Measurements from ENCODE around the gene AKR1C1. TPM values are rescaled to one million over a fixed set of nuclear protein-coding genes. Genes with fewer than 3 reads are reported as not detected.
"Not testable (repeated sequence)": the region's sequence is repeated elsewhere in the genome, so short reads cannot be mapped to it uniquely, and the experiment has no call there.

AKR1C1 gene
- total RNA-seq, 1 experiment from 2014 or later, result 1.9 TPM

DNA sequence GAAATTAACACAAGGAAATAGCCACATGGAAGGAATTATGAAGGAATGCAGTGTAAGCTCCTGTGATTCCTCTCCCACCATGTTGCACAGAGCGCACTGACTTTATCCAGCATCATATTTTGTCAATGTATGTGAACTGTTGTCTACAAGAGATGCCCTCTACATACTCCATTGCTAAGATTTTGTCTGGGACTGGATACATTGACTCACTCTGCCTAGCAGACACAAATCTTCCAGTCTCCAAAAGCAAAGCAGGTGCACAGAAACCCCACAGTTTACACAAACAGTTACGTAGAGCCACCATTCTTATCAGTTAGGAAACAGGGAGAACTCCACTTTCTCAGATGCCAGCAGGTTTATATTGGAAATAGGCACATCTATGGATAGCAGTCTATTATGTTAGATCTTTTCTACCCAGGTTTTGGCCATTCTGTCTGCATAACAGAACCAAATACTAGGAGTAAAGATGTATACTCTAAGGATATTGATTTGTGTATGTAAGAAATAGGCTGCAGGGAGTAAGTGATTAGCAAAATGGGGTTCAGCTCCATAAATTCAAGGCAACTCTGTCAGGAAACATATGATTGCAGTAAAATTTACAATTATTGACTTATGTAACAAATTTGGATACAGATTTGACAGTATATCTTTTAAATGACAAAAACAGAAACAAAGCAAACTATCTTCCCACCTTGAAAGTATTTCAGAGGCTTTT lies 39.0 kb downstream of the AKR1C1 start:
- Histone ChIP-seq H4K8ac (replicated peaks; ENCODE audit: insufficient read length, low read depth, low read length) (no peak overlapping the region), H3K79me1 (ENCODE audit: insufficient read depth, low read depth, low read length, poor library complexity, severe bottlenecking) (no peaks in the 10 kb centered on the region), H3K56ac (ENCODE audit: insufficient read length, low read depth, low read length) (no peak overlapping the region), H2BK12ac (ENCODE audit: insufficient read length, low read depth, low read length) (no peak overlapping the region), H3K4me1 (ENCODE audit: insufficient read depth, low read length) (no peaks in the 10 kb centered on the region), H4K91ac (ENCODE audit: insufficient read length, low read depth, low read length) (no peak overlapping the region), H3K18ac (ENCODE audit: insufficient read length, low read depth, low read length) (no peak overlapping the region), H4K5ac (ENCODE audit: insufficient read length, low read depth, low read length) (no peak overlapping the region), H3K27me3 (ENCODE audit: insufficient read depth, low read length) (no peaks in the 10 kb centered on the region), H2BK5ac (ENCODE audit: insufficient read length, low read length) (no peak overlapping the region), H2AFZ (ENCODE audit: low read length) (no peak overlapping the region), H3K27ac (ENCODE audit: insufficient read length, low read depth, low read length) (no peak overlapping the region), H3K23ac (ENCODE audit: insufficient read length, low read depth, low read length) (no peak overlapping the region), H3T11ph (ENCODE audit: low read length) (no peak overlapping the region), H3K79me2 (ENCODE audit: insufficient read depth, low read length) (no peaks in the 10 kb centered on the region), H3K9me3 (ENCODE audit: control insufficient read depth, low read depth, low read length) (no peaks in the 10 kb centered on the region), H4K20me1 (ENCODE audit: control insufficient read depth, insufficient read depth, insufficient read length) (no peaks in the 10 kb centered on the region), H3K23me2 (ENCODE audit: insufficient read length, low read depth, low read length, poor library complexity, severe bottlenecking) (no peaks in the 10 kb centered on the region), H3K14ac (ENCODE audit: insufficient read depth, low read length) (no peak overlapping the region), H2BK20ac (ENCODE audit: low read depth, low read length, poor library complexity, severe bottlenecking) (no peak overlapping the region), H2BK120ac (ENCODE audit: low read depth, low read length, poor library complexity, severe bottlenecking) (no peak overlapping the region), H2BK15ac (ENCODE audit: low read depth, low read length) (no peak overlapping the region), H2AK5ac (ENCODE audit: insufficient read length, low read length) (no peak overlapping the region), H3K4ac (ENCODE audit: low read depth, low read length) (no peak overlapping the region), H3K4me2 (ENCODE audit: insufficient read depth, insufficient read length, low read length) (no peak overlapping the region), H3K9ac (ENCODE audit: extremely low read depth, insufficient read length, low read length) (no peak overlapping the region)
- WGBS (ENCODE audit: extremely low coverage, insufficient read length, low lambda C conversion rate), result no CpG with 5 or more reads among the region's 2 CpGs
- Mint-ChIP-seq H3K36me3 (ENCODE audit: insufficient read depth in 1 of 3, low read depth in 3 of 3) (no peaks in the 10 kb centered on the region), H3K9me3 (peaks cover 4 to 36% of the 10 kb centered on the region in 2 experiments; a peak in 4 of 5 replicates), H3K4me3 (no peak overlapping the region), H3K4me1 (no peaks in the 10 kb centered on the region), H3K27ac (no peak overlapping the region), H3K27me3 (ENCODE audit: low read depth) (peaks cover 4% of the 10 kb centered on the region; the same call in 1 of the 2 replicates)
- DNase-seq, result no peak
- TF ChIP-seq, protein P1, sequence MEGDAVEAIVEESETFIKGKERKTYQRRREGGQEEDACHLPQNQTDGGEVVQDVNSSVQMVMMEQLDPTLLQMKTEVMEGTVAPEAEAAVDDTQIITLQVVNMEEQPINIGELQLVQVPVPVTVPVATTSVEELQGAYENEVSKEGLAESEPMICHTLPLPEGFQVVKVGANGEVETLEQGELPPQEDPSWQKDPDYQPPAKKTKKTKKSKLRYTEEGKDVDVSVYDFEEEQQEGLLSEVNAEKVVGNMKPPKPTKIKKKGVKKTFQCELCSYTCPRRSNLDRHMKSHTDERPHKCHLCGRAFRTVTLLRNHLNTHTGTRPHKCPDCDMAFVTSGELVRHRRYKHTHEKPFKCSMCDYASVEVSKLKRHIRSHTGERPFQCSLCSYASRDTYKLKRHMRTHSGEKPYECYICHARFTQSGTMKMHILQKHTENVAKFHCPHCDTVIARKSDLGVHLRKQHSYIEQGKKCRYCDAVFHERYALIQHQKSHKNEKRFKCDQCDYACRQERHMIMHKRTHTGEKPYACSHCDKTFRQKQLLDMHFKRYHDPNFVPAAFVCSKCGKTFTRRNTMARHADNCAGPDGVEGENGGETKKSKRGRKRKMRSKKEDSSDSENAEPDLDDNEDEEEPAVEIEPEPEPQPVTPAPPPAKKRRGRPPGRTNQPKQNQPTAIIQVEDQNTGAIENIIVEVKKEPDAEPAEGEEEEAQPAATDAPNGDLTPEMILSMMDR (conservative IDR thresholded peaks at IDR 0.05), result no peak

DNA sequence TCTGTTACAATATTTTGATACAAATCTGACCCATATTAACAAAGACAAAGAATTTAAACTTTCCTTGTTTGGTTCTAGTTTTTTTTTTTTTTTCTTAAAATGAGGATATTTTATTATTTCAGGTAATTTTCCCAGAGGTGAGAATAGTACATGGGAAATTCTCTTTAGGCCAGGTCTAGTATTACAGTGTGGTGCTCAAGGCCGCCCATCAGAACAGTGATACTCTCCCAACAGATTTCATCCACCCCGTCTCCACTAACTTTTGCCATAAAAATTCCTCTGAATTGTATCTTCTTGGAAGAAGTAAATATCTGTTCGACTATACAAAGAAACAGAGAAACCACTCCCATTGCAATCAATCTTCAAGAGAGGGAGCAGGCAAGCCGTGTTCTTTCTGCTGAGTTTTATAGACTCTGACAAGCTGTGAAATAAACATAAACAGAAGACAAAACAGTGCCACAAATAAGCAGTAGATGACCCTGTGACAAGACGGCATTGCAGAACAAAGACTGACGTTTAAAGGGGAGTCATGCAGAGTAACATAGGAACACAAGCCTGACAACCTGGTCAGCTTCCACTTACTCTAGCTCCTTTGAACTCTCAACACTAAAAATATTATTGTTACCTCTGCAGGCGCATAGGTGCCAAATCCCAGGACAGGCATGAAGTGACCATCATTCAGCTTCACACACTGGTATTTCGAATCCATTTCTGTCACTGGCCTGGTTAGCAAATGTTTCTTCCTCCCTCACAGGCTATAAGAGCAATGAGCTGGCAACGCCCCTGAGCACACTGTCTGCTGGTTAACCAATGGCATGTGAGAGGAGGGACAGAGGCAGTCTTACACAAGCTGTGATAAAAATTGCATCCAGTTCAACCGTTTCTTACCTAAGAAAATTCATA lies 40.2 kb downstream of the AKR1C1 start, which contains the start of gene AKR1C2:
AKR1C2 (minus strand) TSS at position 731 of the 903 bp plus-strand sequence; CDS start at position 709, 22 bp downstream.
- not testable (repeated sequence) for H2BK5ac ChIP-seq (ENCODE audit: insufficient read length, low read length); H3T11ph ChIP-seq (ENCODE audit: low read length); H3K23me2 ChIP-seq (ENCODE audit: insufficient read length, low read depth, low read length, poor library complexity, severe bottlenecking); H3K4me1 Mint-ChIP-seq; H3K4me2 ChIP-seq (ENCODE audit: insufficient read depth, insufficient read length, low read length); H3K23ac ChIP-seq (ENCODE audit: insufficient read length, low read depth, low read length); H2BK120ac ChIP-seq (ENCODE audit: low read depth, low read length, poor library complexity, severe bottlenecking); H3K79me2 ChIP-seq (ENCODE audit: insufficient read depth, low read length); DNase-seq; H2BK20ac ChIP-seq (ENCODE audit: low read depth, low read length, poor library complexity, severe bottlenecking); H4K5ac ChIP-seq (ENCODE audit: insufficient read length, low read depth, low read length); H3K27ac ChIP-seq (ENCODE audit: insufficient read length, low read depth, low read length); H3K18ac ChIP-seq (ENCODE audit: insufficient read length, low read depth, low read length); H3K27me3 Mint-ChIP-seq (ENCODE audit: low read depth); H2AFZ ChIP-seq (ENCODE audit: low read length); H3K56ac ChIP-seq (ENCODE audit: insufficient read length, low read depth, low read length); H3K27ac Mint-ChIP-seq; H2AK5ac ChIP-seq (ENCODE audit: insufficient read length, low read length); H2BK15ac ChIP-seq (ENCODE audit: low read depth, low read length); H3K9me3 ChIP-seq (ENCODE audit: control insufficient read depth, low read depth, low read length); H3K9ac ChIP-seq (ENCODE audit: extremely low read depth, insufficient read length, low read length); H4K91ac ChIP-seq (ENCODE audit: insufficient read length, low read depth, low read length); H3K4me1 ChIP-seq (ENCODE audit: insufficient read depth, low read length); H4K20me1 ChIP-seq (ENCODE audit: control insufficient read depth, insufficient read depth, insufficient read length); H3K36me3 Mint-ChIP-seq (ENCODE audit: insufficient read depth in 1 of 3, low read depth in 3 of 3); H4K8ac ChIP-seq (replicated peaks; ENCODE audit: insufficient read length, low read depth, low read length); H3K79me1 ChIP-seq (ENCODE audit: insufficient read depth, low read depth, low read length, poor library complexity, severe bottlenecking); H3K4ac ChIP-seq (ENCODE audit: low read depth, low read length); H2BK12ac ChIP-seq (ENCODE audit: insufficient read length, low read depth, low read length); H3K14ac ChIP-seq (ENCODE audit: insufficient read depth, low read length); H3K4me3 Mint-ChIP-seq; H3K27me3 ChIP-seq (ENCODE audit: insufficient read depth, low read length)
- no CpG with 5 or more reads among the region's 10 CpGs for WGBS (ENCODE audit: extremely low coverage, insufficient read length, low lambda C conversion rate)
- peaks cover 0 to 29% of the 10 kb centered on the region in 2 experiments; a peak in 3 of 5 replicates for H3K9me3 Mint-ChIP-seq

Measured in H9 (cell line).